B cell (primary cell): ENCODE data around the gene MAPKBP1. TPM values are rescaled to one million over a fixed set of nuclear protein-coding genes. Genes with fewer than 3 reads are reported as not detected.

Experiments used
- ATAC-seq: fragments of 200-7000 bp; cut with Tn5 transposase; one replicate; pipeline ENCODE4 v1.10.0; 2021; ENCODE audit warnings: low read depth, mild to moderate bottlenecking, moderate number of reproducible peaks, moderate library complexity
- CTCF ChIA-PET: fragments of 350-600 bp; sonication (Branson Sonifier 250); formaldehyde crosslinking; loops from one replicate; lab custom pipeline; 2021; ENCODE audit warnings: antibody characterized with exemption, inconsistent platforms; lab: Charles Lee
- POLR2A ChIA-PET: fragments of 350-600 bp; sonication (Branson Sonifier 250); formaldehyde crosslinking; loops from one replicate; lab custom pipeline; 2021; ENCODE audit warnings: antibody characterized with exemption; lab: Charles Lee
- DNase-seq: peaks from one replicate; pipeline ENCODE4 v3.0.0; 2013
- H2AFZ ChIP-seq: 2 replicates; pipeline ENCODE4 v1.6.1; 2012; ENCODE audit warnings: mild to moderate bottlenecking, low read depth, low read length; ENCODE audit not compliant: insufficient read depth, poor library complexity, severe bottlenecking
- H3K27ac ChIP-seq, 2 donors: 1 replicate in 1 of 2; 2 replicates in 1 of 2; pipeline ENCODE4 v1.5.1; 2012 to 2013; ENCODE audit warnings: low read length in 2 of 2, mild to moderate bottlenecking in 2 of 2, moderate library complexity in 1 of 2
- H3K27me3 ChIP-seq, 4 experiments: fragments of 200-600 bp in 1 of 4; sonication (generic) in 1 of 4; replicated peaks in 1 of 4; 1 replicate in 2 of 4; 2 replicates in 2 of 4; pipeline versions ENCODE4 v1.6.1 to v1.7.0; 2013 to 2016; ENCODE audit warnings: low read length in 3 of 4, mild to moderate bottlenecking in 2 of 4, mixed read lengths in 1 of 4, moderate library complexity in 1 of 4; ENCODE audit not compliant: insufficient read depth in 4 of 4, control insufficient read depth in 3 of 4; ENCODE audit errors: control extremely low read depth in 1 of 4
- H3K36me3 ChIP-seq, 2 experiments: replicated peaks in 1 of 2; 1 replicate in 1 of 2; 2 replicates in 1 of 2; pipeline versions ENCODE4 v1.6.1 to v1.7.1; 2013; ENCODE audit warnings: low read length in 1 of 2; ENCODE audit not compliant: insufficient read depth in 2 of 2, control insufficient read depth in 1 of 2; ENCODE audit errors: control extremely low read depth in 1 of 2, extremely low read depth in 1 of 2
- H3K4me1 ChIP-seq, 2 donors: fragments of 200-600 bp in 1 of 2; sonication (generic) in 1 of 2; 1 replicate in 1 of 2; 2 replicates in 1 of 2; pipeline versions ENCODE4 v1.5.1 to v1.6.1; 2013 to 2017; ENCODE audit warnings: low read length in 2 of 2; ENCODE audit not compliant: control insufficient read depth in 2 of 2, insufficient read depth in 2 of 2
- H3K4me2 ChIP-seq: replicated peaks from 2 replicates; pipeline ENCODE3; 2012; ENCODE audit warnings: mild to moderate bottlenecking, low read depth, low read length; ENCODE audit not compliant: poor library complexity, severe bottlenecking
- H3K4me3 ChIP-seq, 5 experiments: fragments of 200-600 bp in 1 of 5; sonication (generic) in 1 of 5; 1 replicate in 3 of 5; 2 replicates in 2 of 5; pipeline versions ENCODE4 v1.5.1 to v1.7.0; 2011 to 2016; ENCODE audit warnings: low read length in 4 of 5, mild to moderate bottlenecking in 4 of 5, low read depth in 2 of 5, control low read depth in 1 of 5, moderate library complexity in 1 of 5; ENCODE audit not compliant: insufficient read depth in 1 of 5; ENCODE audit errors: control extremely low read depth in 1 of 5, extremely low read depth in 1 of 5
- H3K79me2 ChIP-seq: fragments of 200-600 bp; sonication (generic); one replicate; pipeline ENCODE4 v1.6.0; 2016; ENCODE audit warnings: low read length; ENCODE audit not compliant: control insufficient read depth, insufficient read depth
- H3K9ac ChIP-seq: fragments of 200-600 bp; sonication (generic); 2 replicates; pipeline ENCODE4 v1.6.1; 2017; ENCODE audit warnings: mild to moderate bottlenecking, low read length, moderate library complexity
- H3K9me3 ChIP-seq, 3 donors: one replicate each; pipeline versions ENCODE4 v1.6.1 to v1.7.1; 2013; ENCODE audit warnings: low read length in 2 of 3; ENCODE audit not compliant: control insufficient read depth in 2 of 3, insufficient read depth in 1 of 3; ENCODE audit errors: control extremely low read depth in 1 of 3
- H4K20me1 ChIP-seq: 2 replicates; pipeline ENCODE4 v1.6.0; 2012; ENCODE audit warnings: mild to moderate bottlenecking, low read length; ENCODE audit not compliant: insufficient read depth, control insufficient read depth, poor library complexity, severe bottlenecking
- H3K27ac Mint-ChIP-seq: one replicate; pipeline ENCODE4 v1.8.0; 2021; ENCODE audit warnings: mixed read lengths
- H3K27me3 Mint-ChIP-seq: one replicate; pipeline ENCODE4 v1.8.0; 2021; ENCODE audit warnings: mixed read lengths
- H3K4me1 Mint-ChIP-seq: one replicate; pipeline ENCODE4 v1.8.0; 2021; ENCODE audit warnings: mixed read lengths
- H3K4me3 Mint-ChIP-seq: one replicate; pipeline ENCODE4 v1.8.0; 2021; ENCODE audit warnings: mixed read lengths
- H3K9me3 Mint-ChIP-seq: one replicate; pipeline ENCODE4 v1.8.0; 2022; ENCODE audit warnings: mixed read lengths; ENCODE audit not compliant: insufficient read depth
- CTCF ChIP-seq: fragments of 200-600 bp; IDR thresholded peaks from one replicate; pipeline ENCODE4 v1.8.0; 2022; ENCODE audit warnings: antibody characterized with exemption, mild to moderate bottlenecking
- EZH2 ChIP-seq: IDR thresholded peaks from 2 replicates; pipeline ENCODE4 v1.6.1; 2012; ENCODE audit warnings: borderline replicate concordance, low read depth, mild to moderate bottlenecking, moderate library complexity, low read length; ENCODE audit not compliant: insufficient read depth, poor library complexity, severe bottlenecking
- WGBS: methylation state at CpG from one replicate; pipeline ENCODE4 v1.1.5; 2013; ENCODE audit warnings: missing lambda C conversion rate; ENCODE audit not compliant: insufficient coverage; 5-methylcytosine and 5-hydroxymethylcytosine counted together
- intact Hi-C: fragments of 100-400 bp; cut with micrococcal nuclease; formaldehyde crosslinking; loops from one replicate; pipeline ENCODE4 v1.10.0; 2022
- polyA plus RNA-seq: library from polyadenylated mRNA; depleted of rRNA; stranded (reverse); fragments of >200 nt; gene quantifications from 2 replicates; pipeline ENCODE4 v1.2.3, GENCODE V29; 2012
- total RNA-seq, 2 donors: library from RNA; stranded (reverse); fragments of 120-200 nt in 1 of 2; gene quantifications; 1 replicate in 1 of 2; 2 replicates in 1 of 2; pipeline versions ENCODE4 v1.2.3 to v1.2.4, GENCODE V29; 2013 to 2022

MAPKBP1 gene
- total and polyA plus RNA-seq, 2 donors (not counting 1 experiment from before 2014, with no cell fraction given), result 14.1 to 59.2 TPM

GRCh38 chr15:41847981-41848380 lies 73.7 kb downstream of the MAPKBP1 start:
- intact Hi-C loops, result no loop called here

GRCh38 chr15:41848631-41849030 lies 74.3 kb downstream of the MAPKBP1 start:
- 80% methylated on average over 8 of the region's 10 CpGs for WGBS
- POLR2A ChIA-PET, result no interaction called here
- Histone ChIP-seq H3K4me3 (no peak overlapping the region), H3K4me2 (no peak overlapping the region), H3K9me3 (no peaks in the 10 kb centered on the region), H3K79me2 (no peaks in the 10 kb centered on the region), H2AFZ (no peak overlapping the region), H3K4me1 (no peaks in the 10 kb centered on the region), H3K27me3 (peaks cover 0 to 4% (median 0%) of the 10 kb centered on the region in 4 experiments), H3K36me3 (peaks cover 0 to 26% of the 10 kb centered on the region in 2 experiments), H4K20me1 (no peaks in the 10 kb centered on the region), H3K9ac (no peak overlapping the region), H3K27ac (no peak overlapping the region)
- TF ChIP-seq CTCF (no peak), EZH2 (no peak)
- Mint-ChIP-seq H3K27me3 (no peaks in the 10 kb centered on the region), H3K9me3 (no peaks in the 10 kb centered on the region), H3K27ac (no peak overlapping the region), H3K4me3 (no peak overlapping the region), H3K4me1 (peaks cover 2% of the 10 kb centered on the region)
- intact Hi-C loops, result no loop called here
- CTCF ChIA-PET, result no interaction called here
- DNase-seq (no peak), ATAC-seq (no peak)

More at GRCh38 chr15:41847981-41848380, 73.7 kb downstream of the MAPKBP1 start:
- H3K9me3 ChIP-seq, result no peaks in the 10 kb centered on the region
- peaks cover 0 to 29% of the 10 kb centered on the region in 2 experiments for H3K36me3 ChIP-seq
- ChIA-PET CTCF (interaction anchor here (0.8 kb wide), 1 partner anchor 57 kb away, joined by 3 read pairs; no protein-coding TSS in a partner anchor), POLR2A (no interaction called here)
- 95% methylated on average over 9 of the region's 9 CpGs for WGBS
- no peak overlapping the region for H3K27ac ChIP-seq
- no peaks in the 10 kb centered on the region for H3K79me2 ChIP-seq
- H2AFZ ChIP-seq, result no peak overlapping the region
- H3K9ac ChIP-seq, result no peak overlapping the region
- Mint-ChIP-seq H3K27ac (no peak overlapping the region), H3K27me3 (no peaks in the 10 kb centered on the region), H3K9me3 (no peaks in the 10 kb centered on the region), H3K4me3 (no peak overlapping the region), H3K4me1 (peaks cover 2% of the 10 kb centered on the region)
- TF ChIP-seq CTCF (no peak), EZH2 (no peak)
- H3K4me2 ChIP-seq, result no peak overlapping the region
- ATAC-seq, result no peak
- H3K4me1 ChIP-seq, result no peaks in the 10 kb centered on the region
- H4K20me1 ChIP-seq, result no peaks in the 10 kb centered on the region
- H3K4me3 ChIP-seq, result no peak overlapping the region
- DNase-seq, result no peak
- H3K27me3 ChIP-seq, result peaks cover 0 to 4% (median 0%) of the 10 kb centered on the region in 4 experiments
